Body of pancreas (tissue), 4 donors: ENCODE data around the gene CCDC78.

Experiments
- POLR2A ChIP-seq, 3 donors: fragments of 450-650 bp; IDR thresholded peaks; one replicate each; pipeline ENCODE4 v1.6.1; 2016; ENCODE audit warnings: antibody characterized with exemption in 3 of 3, mild to moderate bottlenecking in 2 of 3
- TF ChIP-seq, protein P1 (sequence below), 7 experiments: fragments of 450-650 bp in 4 of 7; fragments of 200-600 bp in 3 of 7; sonication (generic) in 3 of 7; IDR thresholded peaks; one replicate each; pipeline ENCODE4 v1.5.1; 2016 to 2019; ENCODE audit warnings: antibody characterized with exemption in 7 of 7

- TF ChIP-seq, protein P1, sequence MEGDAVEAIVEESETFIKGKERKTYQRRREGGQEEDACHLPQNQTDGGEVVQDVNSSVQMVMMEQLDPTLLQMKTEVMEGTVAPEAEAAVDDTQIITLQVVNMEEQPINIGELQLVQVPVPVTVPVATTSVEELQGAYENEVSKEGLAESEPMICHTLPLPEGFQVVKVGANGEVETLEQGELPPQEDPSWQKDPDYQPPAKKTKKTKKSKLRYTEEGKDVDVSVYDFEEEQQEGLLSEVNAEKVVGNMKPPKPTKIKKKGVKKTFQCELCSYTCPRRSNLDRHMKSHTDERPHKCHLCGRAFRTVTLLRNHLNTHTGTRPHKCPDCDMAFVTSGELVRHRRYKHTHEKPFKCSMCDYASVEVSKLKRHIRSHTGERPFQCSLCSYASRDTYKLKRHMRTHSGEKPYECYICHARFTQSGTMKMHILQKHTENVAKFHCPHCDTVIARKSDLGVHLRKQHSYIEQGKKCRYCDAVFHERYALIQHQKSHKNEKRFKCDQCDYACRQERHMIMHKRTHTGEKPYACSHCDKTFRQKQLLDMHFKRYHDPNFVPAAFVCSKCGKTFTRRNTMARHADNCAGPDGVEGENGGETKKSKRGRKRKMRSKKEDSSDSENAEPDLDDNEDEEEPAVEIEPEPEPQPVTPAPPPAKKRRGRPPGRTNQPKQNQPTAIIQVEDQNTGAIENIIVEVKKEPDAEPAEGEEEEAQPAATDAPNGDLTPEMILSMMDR (IDR thresholded peaks at IDR 0.05), result no peak
- no peak for TF ChIP-seq POLR2A (IDR thresholded peaks at IDR 0.05)
Measured at GRCh38 chr16:756428-756827, 30.2 kb upstream of the CCDC78 start.
